ENCODE measurements around the gene CDH11.
A peak's percentile ranks its signal among the peaks of the same experiment; 100 is the strongest.

Gene CDH11

GRCh38 chr16:64950262-64950661 is 171.6 kb downstream of the CDH11 start:
- H3K4me3 ChIP-seq (ENCODE audit: low read depth, low read length): no peak overlapping the region
- TF ChIP-seq, protein P1, sequence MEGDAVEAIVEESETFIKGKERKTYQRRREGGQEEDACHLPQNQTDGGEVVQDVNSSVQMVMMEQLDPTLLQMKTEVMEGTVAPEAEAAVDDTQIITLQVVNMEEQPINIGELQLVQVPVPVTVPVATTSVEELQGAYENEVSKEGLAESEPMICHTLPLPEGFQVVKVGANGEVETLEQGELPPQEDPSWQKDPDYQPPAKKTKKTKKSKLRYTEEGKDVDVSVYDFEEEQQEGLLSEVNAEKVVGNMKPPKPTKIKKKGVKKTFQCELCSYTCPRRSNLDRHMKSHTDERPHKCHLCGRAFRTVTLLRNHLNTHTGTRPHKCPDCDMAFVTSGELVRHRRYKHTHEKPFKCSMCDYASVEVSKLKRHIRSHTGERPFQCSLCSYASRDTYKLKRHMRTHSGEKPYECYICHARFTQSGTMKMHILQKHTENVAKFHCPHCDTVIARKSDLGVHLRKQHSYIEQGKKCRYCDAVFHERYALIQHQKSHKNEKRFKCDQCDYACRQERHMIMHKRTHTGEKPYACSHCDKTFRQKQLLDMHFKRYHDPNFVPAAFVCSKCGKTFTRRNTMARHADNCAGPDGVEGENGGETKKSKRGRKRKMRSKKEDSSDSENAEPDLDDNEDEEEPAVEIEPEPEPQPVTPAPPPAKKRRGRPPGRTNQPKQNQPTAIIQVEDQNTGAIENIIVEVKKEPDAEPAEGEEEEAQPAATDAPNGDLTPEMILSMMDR (IDR thresholded peaks at IDR 0.05; ENCODE audit: insufficient read depth, low read length, missing control alignments): peak; percentile 8
- DNase-seq (ENCODE audit: low read depth, low spot score): no peak
- ChIA-PET POLR2A (no interaction called here), CTCF (no interaction called here)

DNA sequence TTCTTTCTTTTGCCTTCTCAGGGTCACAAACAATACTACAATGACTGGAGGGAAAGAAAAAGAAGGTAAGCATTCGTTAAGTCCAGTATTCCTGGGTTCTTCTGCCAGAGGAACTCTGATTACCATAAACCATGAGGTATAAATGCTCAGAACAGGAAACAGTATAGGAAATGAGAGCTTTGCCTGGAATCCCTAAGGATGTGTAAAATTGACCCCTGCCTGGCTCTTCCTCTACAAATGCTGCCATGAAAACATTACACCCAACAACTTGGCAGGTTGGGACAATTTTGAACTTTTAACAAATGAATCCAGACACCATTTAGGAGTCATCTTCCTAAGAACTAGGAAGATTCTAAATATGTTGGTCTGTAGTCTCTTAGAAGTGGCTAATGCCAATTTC is 173.8 kb downstream of the CDH11 start:
- TF ChIP-seq, protein P1 (IDR thresholded peaks at IDR 0.05; ENCODE audit: insufficient read depth, low read length, missing control alignments): no peak
- no peak overlapping the region for H3K4me3 ChIP-seq (ENCODE audit: low read depth, low read length)
- ChIA-PET CTCF (no interaction called here), POLR2A (no interaction called here)
- no peak for DNase-seq (ENCODE audit: low read depth, low spot score)

- ChIA-PET POLR2A (no interaction called here), CTCF (no interaction called here)
- DNase-seq (ENCODE audit: low read depth, low spot score): no peak
- H3K4me3 ChIP-seq (ENCODE audit: low read depth, low read length): no peak overlapping the region
- TF ChIP-seq, protein P1 (IDR thresholded peaks at IDR 0.05; ENCODE audit: insufficient read depth, low read length, missing control alignments): no peak
Measured at GRCh38 chr16:64947651-64948050, 174.2 kb downstream of the CDH11 start.

- no peak for DNase-seq (ENCODE audit: low read depth, low spot score)
- POLR2A ChIA-PET: no interaction called here
Measured at GRCh38 chr16:64933885-64934284, 188.0 kb downstream of the CDH11 start.

DNA sequence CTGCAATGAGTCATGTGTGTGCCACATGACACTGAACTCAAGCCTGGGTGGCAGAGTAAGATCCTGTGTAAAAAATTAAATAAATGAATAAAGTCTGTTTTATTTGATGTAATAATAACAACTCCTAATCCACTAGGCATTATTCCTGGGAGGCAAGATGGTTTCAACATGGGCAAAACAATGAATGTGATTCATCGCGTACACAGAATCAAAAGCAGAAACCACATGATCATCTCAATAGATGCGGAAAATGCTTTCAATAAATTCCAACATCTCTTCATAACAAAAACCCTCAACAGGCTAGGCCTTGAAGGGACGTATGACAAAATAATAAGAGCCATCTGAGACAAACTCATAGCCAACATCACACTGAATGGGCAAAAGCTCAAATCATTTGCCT is 195.4 kb downstream of the CDH11 start:
- TF ChIP-seq, protein P1 (IDR thresholded peaks at IDR 0.05; ENCODE audit: insufficient read depth, low read length, missing control alignments): no peak
- no peak for DNase-seq (ENCODE audit: low read depth, low spot score)
- no peak overlapping the region for H3K4me3 ChIP-seq (ENCODE audit: low read depth, low read length)
- POLR2A ChIA-PET: no interaction called here
- CTCF ChIA-PET: no interaction called here

More at GRCh38 chr16:64933885-64934284, 188.0 kb downstream of the CDH11 start:
- TF ChIP-seq, protein P1 (IDR thresholded peaks at IDR 0.05; ENCODE audit: insufficient read depth, low read length, missing control alignments): no peak
- no peak overlapping the region for H3K4me3 ChIP-seq (ENCODE audit: low read depth, low read length)
- CTCF ChIA-PET: no interaction called here

DNA sequence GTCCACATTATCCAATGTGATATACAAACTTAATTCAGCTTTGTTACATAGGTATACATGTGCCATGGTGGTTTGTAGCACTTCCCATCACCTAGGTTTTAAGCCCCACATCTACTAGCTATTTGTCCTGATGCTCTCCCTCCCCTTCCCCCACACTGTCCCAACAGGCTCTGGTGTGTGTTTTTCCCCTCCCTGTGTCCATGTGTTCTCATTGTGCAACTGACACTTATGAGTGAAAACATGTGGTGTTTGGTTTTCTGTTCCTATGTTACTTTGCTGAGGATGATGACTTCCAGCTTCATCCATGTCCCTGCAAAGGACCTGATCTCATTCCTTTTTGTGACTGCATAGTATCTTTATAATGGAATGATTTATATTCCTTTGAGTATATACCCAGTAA is 196.7 kb downstream of the CDH11 start:
- CTCF ChIA-PET: no interaction called here
- POLR2A ChIA-PET: no interaction called here
- TF ChIP-seq, protein P1 (IDR thresholded peaks at IDR 0.05; ENCODE audit: insufficient read depth, low read length, missing control alignments): no peak
- H3K4me3 ChIP-seq (ENCODE audit: low read depth, low read length): no peak overlapping the region
- no peak for DNase-seq (ENCODE audit: low read depth, low spot score)
